WTC11 (cell line): Measurements from ENCODE around the gene NUP210L. TPM values are rescaled to one million over a fixed set of nuclear protein-coding genes. Genes with fewer than 3 reads are reported as not detected.
A peak's percentile ranks its signal among the peaks of the same experiment; 100 is the strongest.

Experiments used
- ATAC-seq: fragments of 200-7000 bp; cut with Tn5 transposase; 2 replicates; pipeline ENCODE4 v1.10.0; 2021; ENCODE audit warnings: mild to moderate bottlenecking, moderate library complexity
- CTCF ChIA-PET: fragments of 300-600 bp; sonication (Branson Sonifier 250); formaldehyde crosslinking; loops from one replicate; lab custom pipeline; 2021; ENCODE audit warnings: antibody characterized with exemption; lab: Charles Lee
- POLR2A ChIA-PET: fragments of 350-600 bp; sonication (Branson Sonifier 250); formaldehyde crosslinking; loops from one replicate; lab custom pipeline; 2021; ENCODE audit warnings: antibody characterized with exemption; lab: Charles Lee
- DNase-seq: peaks from one replicate; pipeline ENCODE4 v3.0.0; 2021; ENCODE audit warnings: low spot score
- H3K27ac Mint-ChIP-seq: 2 replicates; pipeline ENCODE4 v1.8.0; 2021; ENCODE audit warnings: mixed read lengths
- H3K27me3 Mint-ChIP-seq: 2 replicates; pipeline ENCODE4 v1.8.0; 2021; ENCODE audit warnings: low read depth, mild to moderate bottlenecking, moderate library complexity, mixed read lengths
- H3K36me3 Mint-ChIP-seq: 2 replicates; pipeline ENCODE4 v1.8.0; 2021; ENCODE audit warnings: mixed read lengths
- H3K4me1 Mint-ChIP-seq: 2 replicates; pipeline ENCODE4 v1.8.0; 2022; ENCODE audit warnings: mixed read lengths
- H3K4me3 Mint-ChIP-seq: 2 replicates; pipeline ENCODE4 v1.8.0; 2021; ENCODE audit warnings: mild to moderate bottlenecking, moderate library complexity, mixed read lengths
- H3K9me3 Mint-ChIP-seq: 2 replicates; pipeline ENCODE4 v1.8.0; 2021; ENCODE audit warnings: mixed read lengths
- E2F4 ChIP-seq: sonication (generic); formaldehyde crosslinking; IDR thresholded peaks from 2 replicates; pipeline ENCODE4 v1.8.1; 2022; ENCODE audit warnings: low read depth, mild to moderate bottlenecking, moderate library complexity, missing genetic modification reagents, borderline replicate concordance
- E2F5 ChIP-seq: sonication (generic); formaldehyde crosslinking; IDR thresholded peaks from 2 replicates; pipeline ENCODE4 v1.8.1; 2022; ENCODE audit warnings: mild to moderate bottlenecking, moderate library complexity, missing genetic modification reagents
- ELF4 ChIP-seq: sonication (generic); formaldehyde crosslinking; IDR thresholded peaks from 2 replicates; pipeline ENCODE4 v1.8.1; 2022; ENCODE audit warnings: low read depth, mild to moderate bottlenecking, moderate library complexity, missing genetic modification reagents
- EMX1 ChIP-seq: fragments of 250-450 bp; sonication (Bioruptor Pico); IDR thresholded peaks from 2 replicates; pipeline ENCODE4 v1.8.0; 2021; ENCODE audit warnings: mild to moderate bottlenecking
- ESRRA ChIP-seq: sonication (generic); formaldehyde crosslinking; IDR thresholded peaks from 2 replicates; pipeline ENCODE4 v1.8.1; 2022; ENCODE audit warnings: mild to moderate bottlenecking, missing genetic modification reagents, borderline replicate concordance
- GRHL2 ChIP-seq: fragments of 250-450 bp; sonication (Bioruptor Pico); IDR thresholded peaks from 2 replicates; pipeline ENCODE4 v1.8.0; 2022; ENCODE audit warnings: mild to moderate bottlenecking, moderate library complexity; ENCODE audit not compliant: insufficient replicate concordance, severe bottlenecking
- JAZF1 ChIP-seq: fragments of 250-450 bp; sonication (Bioruptor Pico); IDR thresholded peaks from 2 replicates; pipeline ENCODE4 v1.9.0; 2021; ENCODE audit warnings: moderate library complexity, mild to moderate bottlenecking, inconsistent platforms
- KAT7 ChIP-seq: sonication (generic); formaldehyde crosslinking; IDR thresholded peaks from 2 replicates; pipeline ENCODE4 v1.8.1; 2023; ENCODE audit warnings: missing genetic modification reagents, mild to moderate bottlenecking, borderline replicate concordance
- NR2C2 ChIP-seq: sonication (generic); formaldehyde crosslinking; IDR thresholded peaks from 2 replicates; pipeline ENCODE4 v1.8.0; 2022; ENCODE audit warnings: mild to moderate bottlenecking, missing genetic modification reagents
- OVOL2 ChIP-seq: fragments of 250-450 bp; sonication (Bioruptor Pico); IDR thresholded peaks from 2 replicates; pipeline ENCODE4 v1.9.0; 2021; ENCODE audit warnings: mild to moderate bottlenecking, borderline replicate concordance
- PRRX2 ChIP-seq: fragments of 250-450 bp; sonication (Bioruptor Pico); IDR thresholded peaks from 2 replicates; pipeline ENCODE4 v1.8.0; 2021; ENCODE audit warnings: mild to moderate bottlenecking
- RELA ChIP-seq: sonication (generic); formaldehyde crosslinking; IDR thresholded peaks from 2 replicates; pipeline ENCODE4 v1.8.1; 2022; ENCODE audit warnings: missing genetic modification reagents, mild to moderate bottlenecking, borderline replicate concordance
- RORB ChIP-seq: fragments of 250-450 bp; sonication (Bioruptor Pico); IDR thresholded peaks from 2 replicates; pipeline ENCODE4 v1.9.0; 2021; ENCODE audit warnings: mild to moderate bottlenecking
- STAT6 ChIP-seq: sonication (generic); formaldehyde crosslinking; conservative IDR thresholded peaks from 2 replicates; pipeline ENCODE4 v1.8.1; 2023; ENCODE audit warnings: mild to moderate bottlenecking, low read depth, missing genetic modification reagents, moderate library complexity
- ZNF396 ChIP-seq: fragments of 250-450 bp; sonication (Bioruptor Pico); IDR thresholded peaks from 2 replicates; pipeline ENCODE4 v1.8.0; 2021; ENCODE audit warnings: mild to moderate bottlenecking, moderate library complexity, borderline replicate concordance
- total RNA-seq: library from RNA; stranded (reverse); gene quantifications from 3 replicates; pipeline ENCODE4 v1.2.3, GENCODE V29; 2021
- TF ChIP-seq, protein P1 (sequence below): sonication (generic); formaldehyde crosslinking; IDR thresholded peaks from 2 replicates; pipeline ENCODE4 v1.8.0; 2022; ENCODE audit warnings: mild to moderate bottlenecking, missing genetic modification reagents
- TF ChIP-seq, protein P2 (sequence below): sonication (generic); formaldehyde crosslinking; IDR thresholded peaks from 2 replicates; pipeline ENCODE4 v1.8.0; 2023; ENCODE audit warnings: mild to moderate bottlenecking, missing genetic modification reagents

NUP210L gene
- total RNA-seq, 1 experiment from 2014 or later = 0.02 TPM

DNA sequence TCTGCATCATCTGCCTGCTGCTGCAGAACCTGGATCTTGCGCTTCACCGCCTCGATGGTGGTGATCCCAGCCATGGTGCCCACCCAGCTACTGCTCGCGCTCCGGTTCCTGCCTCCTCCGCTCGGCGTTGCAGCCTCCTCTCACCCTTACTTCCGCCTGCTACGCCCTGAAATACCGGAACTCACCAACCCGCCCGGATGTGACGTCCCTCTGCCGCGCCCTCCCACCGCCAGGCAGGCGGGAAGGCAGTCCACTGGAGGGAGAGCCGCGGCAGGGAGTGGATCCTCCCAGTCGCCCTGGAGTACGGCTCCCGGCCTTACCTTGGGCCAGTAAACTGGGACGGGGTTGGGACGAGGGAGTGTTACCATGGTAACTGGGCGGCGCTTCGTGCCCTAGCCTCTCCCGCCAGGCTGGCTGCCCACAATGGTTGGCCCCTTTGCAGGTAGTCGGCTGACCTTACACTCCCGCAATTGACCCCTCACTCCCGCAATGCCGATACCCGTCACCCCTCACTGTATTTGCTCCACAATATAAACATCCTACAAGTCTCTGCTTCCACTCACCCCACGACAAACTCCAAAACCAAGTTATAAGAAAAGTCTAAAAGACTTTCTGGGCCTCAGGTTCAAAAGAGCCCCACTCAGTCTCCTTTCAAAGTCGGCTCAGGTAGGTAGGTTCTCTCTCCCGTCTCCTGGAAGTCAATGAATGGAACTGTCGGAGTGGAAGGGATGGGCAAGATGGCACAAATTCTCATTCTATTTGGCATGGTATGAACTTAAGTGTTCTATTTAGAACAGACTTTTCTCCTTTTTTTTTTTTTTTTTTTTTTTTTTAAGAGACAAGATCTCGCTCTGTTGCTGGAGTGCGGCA lies 28.4 kb upstream of the NUP210L start (continued):
- TF ChIP-seq E2F4 (CRISPR knock-in tag) (peak; percentile 90), OVOL2 (CRISPR knock-in tag) (no peak), PRRX2 (CRISPR knock-in tag) (no peak), STAT6 (no peak)

DNA sequence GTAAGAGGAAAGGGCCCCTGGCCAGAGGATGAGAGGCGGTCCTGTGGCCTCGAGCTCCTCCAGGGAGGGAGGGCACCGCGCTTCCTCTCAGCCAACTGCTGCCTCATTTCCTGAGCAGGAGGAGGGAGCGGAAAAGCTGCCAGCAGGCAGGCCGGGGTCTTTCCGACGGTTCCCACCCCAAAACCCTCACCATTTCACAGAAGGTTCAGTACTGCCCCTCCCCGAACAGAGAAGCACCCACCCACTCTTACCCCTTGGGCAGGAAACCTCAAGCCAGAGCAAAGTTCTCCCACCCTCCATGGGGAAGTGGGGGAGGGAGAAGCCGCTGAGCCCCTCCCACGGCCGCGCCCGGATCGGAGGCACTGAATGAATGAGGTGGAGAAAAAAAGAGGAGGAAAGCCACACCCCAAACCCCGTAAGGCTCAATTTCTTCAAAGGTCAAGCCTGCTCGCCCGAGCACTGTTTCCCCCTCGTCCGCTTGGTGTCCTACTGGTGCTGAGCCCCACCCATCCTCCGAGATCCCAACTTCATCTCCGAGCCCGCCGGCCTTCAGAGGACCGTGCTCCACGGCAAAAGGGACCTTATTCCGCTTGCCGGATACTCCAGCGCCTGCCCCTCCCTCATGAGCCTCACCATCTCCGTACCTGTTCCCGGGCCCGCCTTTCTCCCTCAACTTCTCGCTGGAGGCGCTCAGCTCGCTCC lies 27.6 kb upstream of the NUP210L start:
- Mint-ChIP-seq H3K4me1 (peaks cover 64% of the 10 kb centered on the region), H3K27me3 (no peaks in the 10 kb centered on the region), H3K9me3 (no peaks in the 10 kb centered on the region), H3K36me3 (peaks cover 9% of the 10 kb centered on the region), H3K4me3 (peak overlapping the region; percentile 100), H3K27ac (peak overlapping the region; percentile 100)
- DNase-seq (peak; percentile 39), ATAC-seq (peak; percentile 10)
- CTCF ChIA-PET = interaction anchor here (0.6 to 1.5 kb wide), 3 partner anchors 38 to 90 kb away, joined by 4 to 5 read pairs (median 4); partner anchors contain the start of genes HAX1 and UBAP2L
- POLR2A ChIA-PET = interaction anchor here (1.4 kb wide), 1 partner anchor 38 kb away, joined by 8 read pairs; the partner anchor contains the start of gene UBAP2L
- no peak for TF ChIP-seq NR2C2 (CRISPR knock-in tag)
- 0 out of 2 replicates have a peak, but pooled peaks have one; percentile 56 for TF ChIP-seq RELA (CRISPR knock-in tag)
- TF ChIP-seq E2F4 (CRISPR knock-in tag) = no peak
- no peak for TF ChIP-seq E2F5 (CRISPR knock-in tag)
- TF ChIP-seq ESRRA (CRISPR knock-in tag) = 0 out of 2 replicates have a peak, but pooled peaks have one; percentile 58
- TF ChIP-seq JAZF1 (CRISPR knock-in tag) = no peak

GRCh38 chr1:154181944-154182343 lies 27.1 kb upstream of the NUP210L start:
- Mint-ChIP-seq H3K4me1 (peaks cover 58% of the 10 kb centered on the region), H3K27ac (peak overlapping the region; percentile 100), H3K4me3 (peak overlapping the region; percentile 100), H3K9me3 (no peaks in the 10 kb centered on the region), H3K27me3 (no peaks in the 10 kb centered on the region), H3K36me3 (peaks cover 9% of the 10 kb centered on the region)
- ATAC-seq (no peak), DNase-seq (no peak)
- POLR2A ChIA-PET = interaction anchor here (1.4 kb wide), 1 partner anchor 39 kb away, joined by 8 read pairs; the partner anchor contains the start of gene UBAP2L
- CTCF ChIA-PET = interaction anchor here (0.6 to 1.5 kb wide), 4 partner anchors 38 to 154 kb away, joined by 3 to 5 read pairs (median 4); partner anchors contain the start of genes HAX1 and UBAP2L
- TF ChIP-seq, protein P1, sequence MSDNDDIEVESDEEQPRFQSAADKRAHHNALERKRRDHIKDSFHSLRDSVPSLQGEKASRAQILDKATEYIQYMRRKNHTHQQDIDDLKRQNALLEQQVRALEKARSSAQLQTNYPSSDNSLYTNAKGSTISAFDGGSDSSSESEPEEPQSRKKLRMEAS (CRISPR knock-in tag) = no peak
- TF ChIP-seq GRHL2 (CRISPR knock-in tag) (no peak), RELA (CRISPR knock-in tag) (no peak), ELF4 (CRISPR knock-in tag) (no peak), EMX1 (CRISPR knock-in tag) (no peak), STAT6 (no peak), ZNF396 (CRISPR knock-in tag) (no peak), RORB (CRISPR knock-in tag) (no peak), KAT7 (CRISPR knock-in tag) (no peak), JAZF1 (CRISPR knock-in tag) (no peak)
- TF ChIP-seq, protein P2, sequence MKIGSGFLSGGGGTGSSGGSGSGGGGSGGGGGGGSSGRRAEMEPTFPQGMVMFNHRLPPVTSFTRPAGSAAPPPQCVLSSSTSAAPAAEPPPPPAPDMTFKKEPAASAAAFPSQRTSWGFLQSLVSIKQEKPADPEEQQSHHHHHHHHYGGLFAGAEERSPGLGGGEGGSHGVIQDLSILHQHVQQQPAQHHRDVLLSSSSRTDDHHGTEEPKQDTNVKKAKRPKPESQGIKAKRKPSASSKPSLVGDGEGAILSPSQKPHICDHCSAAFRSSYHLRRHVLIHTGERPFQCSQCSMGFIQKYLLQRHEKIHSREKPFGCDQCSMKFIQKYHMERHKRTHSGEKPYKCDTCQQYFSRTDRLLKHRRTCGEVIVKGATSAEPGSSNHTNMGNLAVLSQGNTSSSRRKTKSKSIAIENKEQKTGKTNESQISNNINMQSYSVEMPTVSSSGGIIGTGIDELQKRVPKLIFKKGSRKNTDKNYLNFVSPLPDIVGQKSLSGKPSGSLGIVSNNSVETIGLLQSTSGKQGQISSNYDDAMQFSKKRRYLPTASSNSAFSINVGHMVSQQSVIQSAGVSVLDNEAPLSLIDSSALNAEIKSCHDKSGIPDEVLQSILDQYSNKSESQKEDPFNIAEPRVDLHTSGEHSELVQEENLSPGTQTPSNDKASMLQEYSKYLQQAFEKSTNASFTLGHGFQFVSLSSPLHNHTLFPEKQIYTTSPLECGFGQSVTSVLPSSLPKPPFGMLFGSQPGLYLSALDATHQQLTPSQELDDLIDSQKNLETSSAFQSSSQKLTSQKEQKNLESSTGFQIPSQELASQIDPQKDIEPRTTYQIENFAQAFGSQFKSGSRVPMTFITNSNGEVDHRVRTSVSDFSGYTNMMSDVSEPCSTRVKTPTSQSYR (CRISPR knock-in tag) = no peak
